WTC11 (cell line): ENCODE measurements around the gene TTLL4. TPM values are rescaled to one million over a fixed set of nuclear protein-coding genes. Genes with fewer than 3 reads are reported as not detected.

Source experiments
- ATAC-seq: fragments of 200-7000 bp; cut with Tn5 transposase; 2 replicates; pipeline ENCODE4 v1.10.0; 2021; ENCODE audit warnings: mild to moderate bottlenecking, moderate library complexity
- CTCF ChIA-PET: fragments of 300-600 bp; sonication (Branson Sonifier 250); formaldehyde crosslinking; loops from one replicate; lab custom pipeline; 2021; ENCODE audit warnings: antibody characterized with exemption; lab: Charles Lee
- POLR2A ChIA-PET: fragments of 350-600 bp; sonication (Branson Sonifier 250); formaldehyde crosslinking; loops from one replicate; lab custom pipeline; 2021; ENCODE audit warnings: antibody characterized with exemption; lab: Charles Lee
- DNase-seq: peaks from one replicate; pipeline ENCODE4 v3.0.0; 2021; ENCODE audit warnings: low spot score
- H3K27ac Mint-ChIP-seq: 2 replicates; pipeline ENCODE4 v1.8.0; 2021; ENCODE audit warnings: mixed read lengths
- H3K27me3 Mint-ChIP-seq: 2 replicates; pipeline ENCODE4 v1.8.0; 2021; ENCODE audit warnings: low read depth, mild to moderate bottlenecking, moderate library complexity, mixed read lengths
- H3K36me3 Mint-ChIP-seq: 2 replicates; pipeline ENCODE4 v1.8.0; 2021; ENCODE audit warnings: mixed read lengths
- H3K4me1 Mint-ChIP-seq: 2 replicates; pipeline ENCODE4 v1.8.0; 2022; ENCODE audit warnings: mixed read lengths
- H3K4me3 Mint-ChIP-seq: 2 replicates; pipeline ENCODE4 v1.8.0; 2021; ENCODE audit warnings: mild to moderate bottlenecking, moderate library complexity, mixed read lengths
- H3K9me3 Mint-ChIP-seq: 2 replicates; pipeline ENCODE4 v1.8.0; 2021; ENCODE audit warnings: mixed read lengths
- ATF2 ChIP-seq: sonication (generic); formaldehyde crosslinking; IDR thresholded peaks from 2 replicates; pipeline ENCODE4 v1.8.1; 2022; ENCODE audit warnings: low read depth, missing genetic modification reagents, borderline replicate concordance
- CREB1 ChIP-seq: sonication (generic); formaldehyde crosslinking; IDR thresholded peaks from 2 replicates; pipeline ENCODE4 v1.8.0; 2023; ENCODE audit warnings: mild to moderate bottlenecking, missing genetic modification reagents
- E2F5 ChIP-seq: sonication (generic); formaldehyde crosslinking; IDR thresholded peaks from 2 replicates; pipeline ENCODE4 v1.8.1; 2022; ENCODE audit warnings: mild to moderate bottlenecking, moderate library complexity, missing genetic modification reagents
- ERG ChIP-seq: fragments of 250-450 bp; sonication (Bioruptor Pico); IDR thresholded peaks from 2 replicates; pipeline ENCODE4 v1.8.0; 2021; ENCODE audit warnings: mild to moderate bottlenecking
- ESRRA ChIP-seq: sonication (generic); formaldehyde crosslinking; IDR thresholded peaks from 2 replicates; pipeline ENCODE4 v1.8.1; 2022; ENCODE audit warnings: mild to moderate bottlenecking, missing genetic modification reagents, borderline replicate concordance
- GRHL2 ChIP-seq: fragments of 250-450 bp; sonication (Bioruptor Pico); IDR thresholded peaks from 2 replicates; pipeline ENCODE4 v1.8.0; 2022; ENCODE audit warnings: mild to moderate bottlenecking, moderate library complexity; ENCODE audit not compliant: insufficient replicate concordance, severe bottlenecking
- HMGXB4 ChIP-seq: sonication (generic); formaldehyde crosslinking; IDR thresholded peaks from 2 replicates; pipeline ENCODE4 v1.8.1; 2023; ENCODE audit warnings: mild to moderate bottlenecking, moderate library complexity, missing genetic modification reagents
- JUN ChIP-seq: sonication (generic); formaldehyde crosslinking; IDR thresholded peaks from 2 replicates; pipeline ENCODE4 v1.8.0; 2023; ENCODE audit warnings: mild to moderate bottlenecking, missing genetic modification reagents
- MAX ChIP-seq: sonication (generic); formaldehyde crosslinking; IDR thresholded peaks from 2 replicates; pipeline ENCODE4 v1.8.0; 2022; ENCODE audit warnings: mild to moderate bottlenecking, missing genetic modification reagents
- NR2C2 ChIP-seq: sonication (generic); formaldehyde crosslinking; IDR thresholded peaks from 2 replicates; pipeline ENCODE4 v1.8.0; 2022; ENCODE audit warnings: mild to moderate bottlenecking, missing genetic modification reagents
- SMAD3 ChIP-seq: sonication (generic); formaldehyde crosslinking; IDR thresholded peaks from 2 replicates; pipeline ENCODE4 v1.8.0; 2022; ENCODE audit warnings: missing genetic modification reagents, mild to moderate bottlenecking, borderline replicate concordance
- SMAD4 ChIP-seq: sonication (generic); formaldehyde crosslinking; IDR thresholded peaks from 2 replicates; pipeline ENCODE4 v1.8.0; 2022; ENCODE audit warnings: mild to moderate bottlenecking, missing genetic modification reagents
- SOX15 ChIP-seq: fragments of 250-450 bp; sonication (Bioruptor Pico); IDR thresholded peaks from 2 replicates; pipeline ENCODE4 v1.9.0; 2021; ENCODE audit warnings: mild to moderate bottlenecking
- STAT6 ChIP-seq: sonication (generic); formaldehyde crosslinking; conservative IDR thresholded peaks from 2 replicates; pipeline ENCODE4 v1.8.1; 2023; ENCODE audit warnings: mild to moderate bottlenecking, low read depth, missing genetic modification reagents, moderate library complexity
- TEAD4 ChIP-seq: sonication (generic); formaldehyde crosslinking; IDR thresholded peaks from 2 replicates; pipeline ENCODE4 v1.8.0; 2022; ENCODE audit warnings: mild to moderate bottlenecking, missing genetic modification reagents
- ZNF317 ChIP-seq: sonication (generic); formaldehyde crosslinking; IDR thresholded peaks from 2 replicates; pipeline ENCODE4 v1.8.1; 2023; ENCODE audit warnings: low read depth, mild to moderate bottlenecking, moderate library complexity, missing genetic modification reagents, borderline replicate concordance
- total RNA-seq: library from RNA; stranded (reverse); gene quantifications from 3 replicates; pipeline ENCODE4 v1.2.3, GENCODE V29; 2021
- TF ChIP-seq, protein P1 (sequence below): sonication (generic); formaldehyde crosslinking; IDR thresholded peaks from 2 replicates; pipeline ENCODE4 v1.8.0; 2022; ENCODE audit warnings: mild to moderate bottlenecking, missing genetic modification reagents

Gene TTLL4
- total RNA-seq, 1 experiment from 2014 or later: 87.4 TPM

DNA sequence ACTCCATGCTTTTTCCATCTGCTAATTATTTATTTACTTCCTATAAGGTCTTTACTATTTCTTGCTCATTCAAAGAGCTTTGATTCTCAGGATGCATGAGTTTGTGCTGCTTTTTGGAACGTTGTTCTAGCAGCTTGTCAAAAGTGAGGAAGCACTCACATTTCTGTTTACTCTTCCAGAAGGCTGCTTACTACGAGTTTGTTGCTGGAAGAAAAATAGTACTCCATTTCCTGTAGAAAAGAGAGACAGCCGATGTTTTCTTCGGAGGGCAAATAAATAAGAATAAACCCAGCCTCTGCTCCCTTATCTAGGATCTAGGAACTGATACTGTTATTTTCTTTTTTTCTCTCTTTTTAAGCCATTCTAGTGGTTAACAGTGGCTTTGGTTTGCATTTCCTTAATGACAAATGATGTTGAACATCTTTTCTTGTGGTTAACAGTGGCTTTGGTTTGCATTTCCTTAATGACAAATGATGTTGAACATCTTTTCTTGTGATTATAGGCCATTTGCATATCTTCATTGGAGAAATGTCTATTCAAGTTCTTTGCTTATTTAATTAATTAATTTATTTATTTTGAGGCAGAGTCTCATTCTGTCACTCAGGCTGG lies 91.9 kb downstream of the TTLL4 start:
- ATAC-seq (no peak), DNase-seq (no peak)
- Mint-ChIP-seq H3K9me3 (peaks cover 14% of the 10 kb centered on the region), H3K4me1 (peaks cover 34% of the 10 kb centered on the region), H3K4me3 (no peak overlapping the region), H3K27ac (no peak overlapping the region), H3K27me3 (no peaks in the 10 kb centered on the region; the same call in 1 of the 2 replicates), H3K36me3 (peaks cover 13% of the 10 kb centered on the region)
- ChIA-PET POLR2A (interaction anchor here (1.1 kb wide), 1 partner anchor 28 kb away, joined by 5 read pairs; no protein-coding TSS in a partner anchor), CTCF (interaction anchor here (1.4 kb wide), 1 partner anchor 45 kb away, joined by 4 read pairs; no protein-coding TSS in a partner anchor)
- TF ChIP-seq ATF2 (no peak), HMGXB4 (CRISPR knock-in tag) (no peak), SMAD4 (CRISPR knock-in tag) (no peak), MAX (CRISPR knock-in tag) (no peak), TEAD4 (CRISPR knock-in tag) (no peak), NR2C2 (CRISPR knock-in tag) (no peak), SMAD3 (CRISPR knock-in tag) (no peak), JUN (no peak), ERG (CRISPR knock-in tag) (no peak), ESRRA (CRISPR knock-in tag) (no peak), ZNF317 (CRISPR knock-in tag) (no peak), CREB1 (CRISPR knock-in tag) (no peak), GRHL2 (CRISPR knock-in tag) (no peak), E2F5 (no peak)
- TF ChIP-seq, protein P1, sequence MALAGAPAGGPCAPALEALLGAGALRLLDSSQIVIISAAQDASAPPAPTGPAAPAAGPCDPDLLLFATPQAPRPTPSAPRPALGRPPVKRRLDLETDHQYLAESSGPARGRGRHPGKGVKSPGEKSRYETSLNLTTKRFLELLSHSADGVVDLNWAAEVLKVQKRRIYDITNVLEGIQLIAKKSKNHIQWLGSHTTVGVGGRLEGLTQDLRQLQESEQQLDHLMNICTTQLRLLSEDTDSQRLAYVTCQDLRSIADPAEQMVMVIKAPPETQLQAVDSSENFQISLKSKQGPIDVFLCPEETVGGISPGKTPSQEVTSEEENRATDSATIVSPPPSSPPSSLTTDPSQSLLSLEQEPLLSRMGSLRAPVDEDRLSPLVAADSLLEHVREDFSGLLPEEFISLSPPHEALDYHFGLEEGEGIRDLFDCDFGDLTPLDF (CRISPR knock-in tag): no peak

DNA sequence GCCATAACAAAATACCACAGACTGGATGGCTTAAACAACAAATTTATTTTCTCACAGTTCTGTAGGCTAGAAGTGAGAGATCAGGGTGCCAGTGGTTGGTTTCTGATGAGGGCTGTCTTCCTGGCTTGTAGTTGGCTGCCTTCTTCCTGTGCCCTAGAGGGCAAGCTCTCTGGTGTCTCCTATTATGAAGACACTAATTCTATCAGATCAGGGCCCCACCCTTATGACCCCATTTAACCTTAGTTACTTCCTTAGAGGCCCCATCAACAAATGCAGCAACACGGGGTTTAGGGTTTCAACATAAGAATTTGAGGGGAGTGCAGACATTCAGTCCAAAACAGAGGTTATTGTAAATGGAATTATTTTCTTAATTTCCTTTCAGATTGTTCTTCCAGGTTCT lies 94.2 kb downstream of the TTLL4 start:
- no peak overlapping the region for H3K4me3 Mint-ChIP-seq
- H3K27ac Mint-ChIP-seq: no peak overlapping the region
- DNase-seq: no peak
- H3K36me3 Mint-ChIP-seq: peaks cover 13% of the 10 kb centered on the region
- ChIA-PET CTCF (no interaction called here), POLR2A (no interaction called here)
- no peaks in the 10 kb centered on the region; the same call in 1 of the 2 replicates for H3K27me3 Mint-ChIP-seq
- no peak for ATAC-seq
- H3K9me3 Mint-ChIP-seq: peaks cover 14% of the 10 kb centered on the region
- no peak for TF ChIP-seq SOX15 (CRISPR knock-in tag)
- no peak for TF ChIP-seq STAT6 (CRISPR knock-in tag)
- peaks cover 20% of the 10 kb centered on the region for H3K4me1 Mint-ChIP-seq
